Ishikawa (cell line): Measurements from ENCODE around the gene CIDEC.

Experiments used
- CEBPB ChIP-seq: IDR thresholded peaks from 2 replicates; pipeline ENCODE4 v1.6.1; 2012
- TAF1 ChIP-seq: IDR thresholded peaks from 2 replicates; pipeline ENCODE4 v1.6.1; 2012; ENCODE audit warnings: low read depth, mild to moderate bottlenecking
- TF ChIP-seq, protein P1 (sequence below): IDR thresholded peaks from 2 replicates; pipeline ENCODE4 v1.6.1; 2012; ENCODE audit warnings: low read depth, mild to moderate bottlenecking
- TF ChIP-seq, protein P2 (sequence below): IDR thresholded peaks from 2 replicates; pipeline ENCODE4 v1.6.1; 2012

DNA sequence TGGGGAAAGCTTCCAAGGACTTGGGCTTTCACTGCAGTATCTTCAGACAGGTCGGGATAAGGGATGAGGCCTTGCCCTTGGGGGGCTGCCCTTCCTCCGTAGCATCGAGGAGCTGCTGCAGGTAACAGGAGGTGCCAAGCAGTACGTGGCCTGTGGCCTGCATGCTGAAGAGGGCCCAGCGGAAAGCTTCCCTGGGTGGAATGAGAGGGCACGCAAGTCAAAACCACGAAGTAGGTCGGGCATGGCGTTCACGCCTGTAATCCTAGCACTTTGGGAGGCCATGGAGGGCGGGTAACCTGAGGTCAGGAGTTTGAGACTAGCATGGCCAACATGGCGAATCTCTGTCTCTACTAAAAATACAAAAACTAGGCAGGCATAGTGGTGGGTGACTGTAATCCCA, 12.9 kb downstream of the CIDEC start:
- TF ChIP-seq, protein P1, sequence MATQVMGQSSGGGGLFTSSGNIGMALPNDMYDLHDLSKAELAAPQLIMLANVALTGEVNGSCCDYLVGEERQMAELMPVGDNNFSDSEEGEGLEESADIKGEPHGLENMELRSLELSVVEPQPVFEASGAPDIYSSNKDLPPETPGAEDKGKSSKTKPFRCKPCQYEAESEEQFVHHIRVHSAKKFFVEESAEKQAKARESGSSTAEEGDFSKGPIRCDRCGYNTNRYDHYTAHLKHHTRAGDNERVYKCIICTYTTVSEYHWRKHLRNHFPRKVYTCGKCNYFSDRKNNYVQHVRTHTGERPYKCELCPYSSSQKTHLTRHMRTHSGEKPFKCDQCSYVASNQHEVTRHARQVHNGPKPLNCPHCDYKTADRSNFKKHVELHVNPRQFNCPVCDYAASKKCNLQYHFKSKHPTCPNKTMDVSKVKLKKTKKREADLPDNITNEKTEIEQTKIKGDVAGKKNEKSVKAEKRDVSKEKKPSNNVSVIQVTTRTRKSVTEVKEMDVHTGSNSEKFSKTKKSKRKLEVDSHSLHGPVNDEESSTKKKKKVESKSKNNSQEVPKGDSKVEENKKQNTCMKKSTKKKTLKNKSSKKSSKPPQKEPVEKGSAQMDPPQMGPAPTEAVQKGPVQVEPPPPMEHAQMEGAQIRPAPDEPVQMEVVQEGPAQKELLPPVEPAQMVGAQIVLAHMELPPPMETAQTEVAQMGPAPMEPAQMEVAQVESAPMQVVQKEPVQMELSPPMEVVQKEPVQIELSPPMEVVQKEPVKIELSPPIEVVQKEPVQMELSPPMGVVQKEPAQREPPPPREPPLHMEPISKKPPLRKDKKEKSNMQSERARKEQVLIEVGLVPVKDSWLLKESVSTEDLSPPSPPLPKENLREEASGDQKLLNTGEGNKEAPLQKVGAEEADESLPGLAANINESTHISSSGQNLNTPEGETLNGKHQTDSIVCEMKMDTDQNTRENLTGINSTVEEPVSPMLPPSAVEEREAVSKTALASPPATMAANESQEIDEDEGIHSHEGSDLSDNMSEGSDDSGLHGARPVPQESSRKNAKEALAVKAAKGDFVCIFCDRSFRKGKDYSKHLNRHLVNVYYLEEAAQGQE = no peak
- TF ChIP-seq TAF1 (no peak), CEBPB (no peak)
- TF ChIP-seq, protein P2, sequence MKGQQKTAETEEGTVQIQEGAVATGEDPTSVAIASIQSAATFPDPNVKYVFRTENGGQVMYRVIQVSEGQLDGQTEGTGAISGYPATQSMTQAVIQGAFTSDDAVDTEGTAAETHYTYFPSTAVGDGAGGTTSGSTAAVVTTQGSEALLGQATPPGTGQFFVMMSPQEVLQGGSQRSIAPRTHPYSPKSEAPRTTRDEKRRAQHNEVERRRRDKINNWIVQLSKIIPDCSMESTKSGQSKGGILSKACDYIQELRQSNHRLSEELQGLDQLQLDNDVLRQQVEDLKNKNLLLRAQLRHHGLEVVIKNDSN = no peak
